Glomerular visceral epithelial cell (primary cell): ENCODE data around the gene TRAP1.
"Not testable (repeated sequence)": the region's sequence is repeated elsewhere in the genome, so short reads cannot be mapped to it uniquely, and the experiment has no call there.

Source experiments
- DNase-seq: peaks from one replicate; pipeline ENCODE4 v3.0.0-alpha.2; 2016; ENCODE audit errors: extremely low spot score

Gene TRAP1

GRCh38 chr16:3673676-3674377, 43.5 kb downstream of the TRAP1 start:
- DNase-seq: no peak

GRCh38 chr16:3673201-3673600, 44.1 kb downstream of the TRAP1 start:
- DNase-seq: no peak

- DNase-seq: no peak
Measured at GRCh38 chr16:3672571-3673041, 44.7 kb downstream of the TRAP1 start.

- no peak for DNase-seq
Measured at GRCh38 chr16:3671424-3671823, 45.9 kb downstream of the TRAP1 start.

GRCh38 chr16:3670711-3671110, 46.6 kb downstream of the TRAP1 start:
- no peak for DNase-seq

GRCh38 chr16:3669082-3669481, 48.2 kb downstream of the TRAP1 start:
- no peak for DNase-seq

GRCh38 chr16:3668626-3669025, 48.7 kb downstream of the TRAP1 start:
- no peak for DNase-seq

- DNase-seq: no peak
Measured at GRCh38 chr16:3665508-3665907, 51.8 kb downstream of the TRAP1 start.

- DNase-seq: no peak
Measured at GRCh38 chr16:3664187-3664896, 53.0 kb downstream of the TRAP1 start.

GRCh38 chr16:3662601-3663000, 54.7 kb downstream of the TRAP1 start:
- DNase-seq: no peak

GRCh38 chr16:3661922-3662321, 55.4 kb downstream of the TRAP1 start:
- DNase-seq: no peak

GRCh38 chr16:3661311-3661710, 56.0 kb downstream of the TRAP1 start:
- DNase-seq: no peak

- peak; percentile 14 for DNase-seq
Measured at GRCh38 chr16:3659251-3659650, 58.1 kb downstream of the TRAP1 start.

- no peak for DNase-seq
Measured at GRCh38 chr16:3656491-3657468, 60.5 kb downstream of the TRAP1 start.

GRCh38 chr16:3656160-3656490, 61.2 kb downstream of the TRAP1 start:
- DNase-seq: not testable (repeated sequence)

- no peak for DNase-seq
Measured at GRCh38 chr16:3655396-3656159, 61.7 kb downstream of the TRAP1 start.

GRCh38 chr16:3655030-3655395, 62.3 kb downstream of the TRAP1 start:
- DNase-seq: no peak

GRCh38 chr16:3654249-3654991, 62.9 kb downstream of the TRAP1 start, which contains the start of gene DNASE1:
TSS of gene DNASE1 (plus strand) at chr16:3654691. CDS start at chr16:3655374, 683 bp downstream.
- DNase-seq: peak; percentile 52

- no peak for DNase-seq
Measured at GRCh38 chr16:3652373-3653195, 64.7 kb downstream of the TRAP1 start.
